B cell (primary cell): ENCODE results near the gene CCDC70. TPM values are rescaled to one million over a fixed set of nuclear protein-coding genes. Genes with fewer than 3 reads are reported as not detected.

Experiments used
- ATAC-seq: fragments of 200-7000 bp; cut with Tn5 transposase; one replicate; pipeline ENCODE4 v1.10.0; 2021; ENCODE audit warnings: low read depth, mild to moderate bottlenecking, moderate number of reproducible peaks, moderate library complexity
- CTCF ChIA-PET: fragments of 350-600 bp; sonication (Branson Sonifier 250); formaldehyde crosslinking; loops from one replicate; lab custom pipeline; 2021; ENCODE audit warnings: antibody characterized with exemption, inconsistent platforms; lab: Charles Lee
- POLR2A ChIA-PET: fragments of 350-600 bp; sonication (Branson Sonifier 250); formaldehyde crosslinking; loops from one replicate; lab custom pipeline; 2021; ENCODE audit warnings: antibody characterized with exemption; lab: Charles Lee
- DNase-seq: peaks from one replicate; pipeline ENCODE4 v3.0.0; 2013
- H2AFZ ChIP-seq: 2 replicates; pipeline ENCODE4 v1.6.1; 2012; ENCODE audit warnings: mild to moderate bottlenecking, low read depth, low read length; ENCODE audit not compliant: insufficient read depth, poor library complexity, severe bottlenecking
- H3K27ac ChIP-seq, 2 donors: 1 replicate in 1 of 2; 2 replicates in 1 of 2; pipeline ENCODE4 v1.5.1; 2012 to 2013; ENCODE audit warnings: low read length in 2 of 2, mild to moderate bottlenecking in 2 of 2, moderate library complexity in 1 of 2
- H3K27me3 ChIP-seq, 4 experiments: fragments of 200-600 bp in 1 of 4; sonication (generic) in 1 of 4; replicated peaks in 1 of 4; 1 replicate in 2 of 4; 2 replicates in 2 of 4; pipeline versions ENCODE4 v1.6.1 to v1.7.0; 2013 to 2016; ENCODE audit warnings: low read length in 3 of 4, mild to moderate bottlenecking in 2 of 4, mixed read lengths in 1 of 4, moderate library complexity in 1 of 4; ENCODE audit not compliant: insufficient read depth in 4 of 4, control insufficient read depth in 3 of 4; ENCODE audit errors: control extremely low read depth in 1 of 4
- H3K36me3 ChIP-seq, 2 experiments: replicated peaks in 1 of 2; 1 replicate in 1 of 2; 2 replicates in 1 of 2; pipeline versions ENCODE4 v1.6.1 to v1.7.1; 2013; ENCODE audit warnings: low read length in 1 of 2; ENCODE audit not compliant: insufficient read depth in 2 of 2, control insufficient read depth in 1 of 2; ENCODE audit errors: control extremely low read depth in 1 of 2, extremely low read depth in 1 of 2
- H3K4me1 ChIP-seq, 2 donors: fragments of 200-600 bp in 1 of 2; sonication (generic) in 1 of 2; 1 replicate in 1 of 2; 2 replicates in 1 of 2; pipeline versions ENCODE4 v1.5.1 to v1.6.1; 2013 to 2017; ENCODE audit warnings: low read length in 2 of 2; ENCODE audit not compliant: control insufficient read depth in 2 of 2, insufficient read depth in 2 of 2
- H3K4me2 ChIP-seq: replicated peaks from 2 replicates; pipeline ENCODE3; 2012; ENCODE audit warnings: mild to moderate bottlenecking, low read depth, low read length; ENCODE audit not compliant: poor library complexity, severe bottlenecking
- H3K4me3 ChIP-seq, 5 experiments: fragments of 200-600 bp in 1 of 5; sonication (generic) in 1 of 5; 1 replicate in 3 of 5; 2 replicates in 2 of 5; pipeline versions ENCODE4 v1.5.1 to v1.7.0; 2011 to 2016; ENCODE audit warnings: low read length in 4 of 5, mild to moderate bottlenecking in 4 of 5, low read depth in 2 of 5, control low read depth in 1 of 5, moderate library complexity in 1 of 5; ENCODE audit not compliant: insufficient read depth in 1 of 5; ENCODE audit errors: control extremely low read depth in 1 of 5, extremely low read depth in 1 of 5
- H3K79me2 ChIP-seq: fragments of 200-600 bp; sonication (generic); one replicate; pipeline ENCODE4 v1.6.0; 2016; ENCODE audit warnings: low read length; ENCODE audit not compliant: control insufficient read depth, insufficient read depth
- H3K9ac ChIP-seq: fragments of 200-600 bp; sonication (generic); 2 replicates; pipeline ENCODE4 v1.6.1; 2017; ENCODE audit warnings: mild to moderate bottlenecking, low read length, moderate library complexity
- H3K9me3 ChIP-seq, 3 donors: one replicate each; pipeline versions ENCODE4 v1.6.1 to v1.7.1; 2013; ENCODE audit warnings: low read length in 2 of 3; ENCODE audit not compliant: control insufficient read depth in 2 of 3, insufficient read depth in 1 of 3; ENCODE audit errors: control extremely low read depth in 1 of 3
- H4K20me1 ChIP-seq: 2 replicates; pipeline ENCODE4 v1.6.0; 2012; ENCODE audit warnings: mild to moderate bottlenecking, low read length; ENCODE audit not compliant: insufficient read depth, control insufficient read depth, poor library complexity, severe bottlenecking
- H3K27ac Mint-ChIP-seq: one replicate; pipeline ENCODE4 v1.8.0; 2021; ENCODE audit warnings: mixed read lengths
- H3K27me3 Mint-ChIP-seq: one replicate; pipeline ENCODE4 v1.8.0; 2021; ENCODE audit warnings: mixed read lengths
- H3K4me1 Mint-ChIP-seq: one replicate; pipeline ENCODE4 v1.8.0; 2021; ENCODE audit warnings: mixed read lengths
- H3K4me3 Mint-ChIP-seq: one replicate; pipeline ENCODE4 v1.8.0; 2021; ENCODE audit warnings: mixed read lengths
- H3K9me3 Mint-ChIP-seq: one replicate; pipeline ENCODE4 v1.8.0; 2022; ENCODE audit warnings: mixed read lengths; ENCODE audit not compliant: insufficient read depth
- EZH2 ChIP-seq: IDR thresholded peaks from 2 replicates; pipeline ENCODE4 v1.6.1; 2012; ENCODE audit warnings: borderline replicate concordance, low read depth, mild to moderate bottlenecking, moderate library complexity, low read length; ENCODE audit not compliant: insufficient read depth, poor library complexity, severe bottlenecking
- WGBS: methylation state at CpG from one replicate; pipeline ENCODE4 v1.1.5; 2013; ENCODE audit warnings: missing lambda C conversion rate; ENCODE audit not compliant: insufficient coverage; 5-methylcytosine and 5-hydroxymethylcytosine counted together
- intact Hi-C: fragments of 100-400 bp; cut with micrococcal nuclease; formaldehyde crosslinking; loops from one replicate; pipeline ENCODE4 v1.10.0; 2022
- polyA plus RNA-seq: library from polyadenylated mRNA; depleted of rRNA; stranded (reverse); fragments of >200 nt; gene quantifications from 2 replicates; pipeline ENCODE4 v1.2.3, GENCODE V29; 2012
- total RNA-seq, 2 donors: library from RNA; stranded (reverse); fragments of 120-200 nt in 1 of 2; gene quantifications; 1 replicate in 1 of 2; 2 replicates in 1 of 2; pipeline versions ENCODE4 v1.2.3 to v1.2.4, GENCODE V29; 2013 to 2022
- TF ChIP-seq, protein P1 (sequence below): fragments of 200-600 bp; IDR thresholded peaks from one replicate; pipeline ENCODE4 v1.8.0; 2022; ENCODE audit warnings: antibody characterized with exemption, mild to moderate bottlenecking

CCDC70 gene
- total and polyA plus RNA-seq, 2 donors (not counting 1 experiment from before 2014, with no cell fraction given), result not detected

DNA sequence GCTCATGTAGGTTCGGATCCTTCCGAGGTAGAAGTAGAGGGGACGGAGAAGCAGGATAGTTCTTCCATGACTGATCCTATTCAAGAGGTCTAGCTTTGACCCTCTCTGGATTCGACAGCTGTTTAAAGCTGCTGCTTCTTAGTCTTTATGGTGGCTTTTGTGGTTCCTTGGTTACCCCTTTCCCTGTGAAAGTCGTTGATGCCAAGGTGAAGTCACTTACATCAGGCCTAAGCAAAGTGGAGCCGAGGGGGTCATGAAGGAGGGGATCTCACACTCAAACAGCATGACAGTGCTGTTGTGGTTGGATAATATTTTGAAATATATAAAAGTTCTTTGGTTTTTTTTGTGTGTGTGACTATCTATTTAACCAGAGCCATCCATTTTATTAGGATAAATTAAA lies 8.1 kb downstream of the CCDC70 start:
- ATAC-seq (no peak), DNase-seq (no peak)
- H2AFZ ChIP-seq, result no peak overlapping the region
- no peaks in the 10 kb centered on the region for H4K20me1 ChIP-seq
- Mint-ChIP-seq H3K9me3 (no peaks in the 10 kb centered on the region), H3K4me1 (no peaks in the 10 kb centered on the region), H3K27me3 (peaks cover 16% of the 10 kb centered on the region), H3K4me3 (no peak overlapping the region), H3K27ac (no peak overlapping the region)
- ChIA-PET POLR2A (no interaction called here), CTCF (no interaction called here)
- no peaks in the 10 kb centered on the region for H3K27me3 ChIP-seq
- no peaks in the 10 kb centered on the region for H3K79me2 ChIP-seq
- no peaks in the 10 kb centered on the region for H3K36me3 ChIP-seq
- H3K4me1 ChIP-seq, result no peaks in the 10 kb centered on the region
- 10% methylated on average over 2 of the region's 6 CpGs for WGBS
- H3K9ac ChIP-seq, result no peak overlapping the region
- H3K27ac ChIP-seq, result no peak overlapping the region
- no peak overlapping the region for H3K4me3 ChIP-seq
- TF ChIP-seq, protein P1, sequence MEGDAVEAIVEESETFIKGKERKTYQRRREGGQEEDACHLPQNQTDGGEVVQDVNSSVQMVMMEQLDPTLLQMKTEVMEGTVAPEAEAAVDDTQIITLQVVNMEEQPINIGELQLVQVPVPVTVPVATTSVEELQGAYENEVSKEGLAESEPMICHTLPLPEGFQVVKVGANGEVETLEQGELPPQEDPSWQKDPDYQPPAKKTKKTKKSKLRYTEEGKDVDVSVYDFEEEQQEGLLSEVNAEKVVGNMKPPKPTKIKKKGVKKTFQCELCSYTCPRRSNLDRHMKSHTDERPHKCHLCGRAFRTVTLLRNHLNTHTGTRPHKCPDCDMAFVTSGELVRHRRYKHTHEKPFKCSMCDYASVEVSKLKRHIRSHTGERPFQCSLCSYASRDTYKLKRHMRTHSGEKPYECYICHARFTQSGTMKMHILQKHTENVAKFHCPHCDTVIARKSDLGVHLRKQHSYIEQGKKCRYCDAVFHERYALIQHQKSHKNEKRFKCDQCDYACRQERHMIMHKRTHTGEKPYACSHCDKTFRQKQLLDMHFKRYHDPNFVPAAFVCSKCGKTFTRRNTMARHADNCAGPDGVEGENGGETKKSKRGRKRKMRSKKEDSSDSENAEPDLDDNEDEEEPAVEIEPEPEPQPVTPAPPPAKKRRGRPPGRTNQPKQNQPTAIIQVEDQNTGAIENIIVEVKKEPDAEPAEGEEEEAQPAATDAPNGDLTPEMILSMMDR, result no peak
- TF ChIP-seq EZH2, result no peak
- intact Hi-C loops, result no loop called here
- H3K4me2 ChIP-seq, result no peak overlapping the region
- no peaks in the 10 kb centered on the region for H3K9me3 ChIP-seq

DNA sequence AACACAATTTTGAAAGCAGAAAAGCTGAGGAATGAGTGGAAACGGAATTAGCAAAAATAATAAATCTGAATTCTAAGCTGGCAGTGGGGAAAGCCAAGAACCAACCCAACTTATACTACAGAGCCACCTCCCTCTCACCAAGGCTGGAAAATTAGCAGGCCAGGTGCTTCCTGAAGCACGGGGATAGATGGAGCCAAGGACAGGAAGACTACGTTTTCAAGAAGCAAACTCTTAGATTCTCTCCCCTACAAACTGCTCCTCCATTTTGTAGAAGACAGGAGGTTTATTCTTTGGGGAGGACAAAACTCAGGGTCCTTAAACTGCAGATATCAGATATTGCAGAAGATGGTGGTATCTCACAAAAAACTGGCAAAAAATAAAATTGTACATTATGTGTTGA lies 8.8 kb downstream of the CCDC70 start:
- H3K36me3 ChIP-seq, result no peaks in the 10 kb centered on the region
- no peaks in the 10 kb centered on the region for H3K4me1 Mint-ChIP-seq

More for the DNA sequence above, 8.8 kb downstream of the CCDC70 start:
- WGBS, result no CpG with 5 or more reads among the region's 3 CpGs
- H3K4me1 ChIP-seq, result no peaks in the 10 kb centered on the region
- no peak overlapping the region for H3K27ac ChIP-seq
- no peak overlapping the region for H3K4me2 ChIP-seq
- ATAC-seq, result no peak
- no peak overlapping the region for H3K9ac ChIP-seq
- TF ChIP-seq EZH2, result no peak
- TF ChIP-seq, protein P1, result no peak
- Mint-ChIP-seq H3K27ac (no peak overlapping the region), H3K9me3 (no peaks in the 10 kb centered on the region), H3K4me3 (no peak overlapping the region), H3K27me3 (peaks cover 12% of the 10 kb centered on the region)
- intact Hi-C loops, result no loop called here
- no peak for DNase-seq
- ChIA-PET POLR2A (no interaction called here), CTCF (no interaction called here)
- no peak overlapping the region for H3K4me3 ChIP-seq
- peak overlapping the region; percentile 22 for H2AFZ ChIP-seq
- no peaks in the 10 kb centered on the region for H4K20me1 ChIP-seq
- H3K79me2 ChIP-seq, result no peaks in the 10 kb centered on the region
- H3K9me3 ChIP-seq, result no peaks in the 10 kb centered on the region
- H3K27me3 ChIP-seq, result no peaks in the 10 kb centered on the region
